NOMO-1 treated with DMSO at 0.1 percent for 48 hours (cell line): ENCODE data around the gene NPHP4.

ENCODE experiments used
- DNase-seq: peaks from one replicate; lab custom pipeline; 2025; ENCODE audit not compliant: unreplicated experiment; lab: John Stamatoyannopoulos, UW

NPHP4 gene

GRCh38 chr1:5951846-5952410, 40.3 kb downstream of the NPHP4 start:
- no peak for DNase-seq

GRCh38 chr1:5950994-5951785, 41.0 kb downstream of the NPHP4 start:
- no peak for DNase-seq

- no peak for DNase-seq
Measured at GRCh38 chr1:5950201-5950895, 41.9 kb downstream of the NPHP4 start.

- no peak for DNase-seq
Measured at GRCh38 chr1:5949761-5950100, 42.5 kb downstream of the NPHP4 start.

- no peak for DNase-seq
Measured at GRCh38 chr1:5949085-5949760, 43.0 kb downstream of the NPHP4 start.

GRCh38 chr1:5948681-5949005, 43.6 kb downstream of the NPHP4 start:
- no peak for DNase-seq

GRCh38 chr1:5947978-5948680, 44.1 kb downstream of the NPHP4 start:
- no peak for DNase-seq

GRCh38 chr1:5947071-5947821, 45.0 kb downstream of the NPHP4 start:
- no peak for DNase-seq

- no peak for DNase-seq
Measured at GRCh38 chr1:5945445-5945844, 46.8 kb downstream of the NPHP4 start.

- no peak for DNase-seq
Measured at GRCh38 chr1:5944843-5945167, 47.4 kb downstream of the NPHP4 start.

- no peak for DNase-seq
Measured at GRCh38 chr1:5944154-5944842, 47.9 kb downstream of the NPHP4 start.

- no peak for DNase-seq
Measured at GRCh38 chr1:5943343-5944124, 48.7 kb downstream of the NPHP4 start.

- no peak for DNase-seq
Measured at GRCh38 chr1:5941671-5942070, 50.6 kb downstream of the NPHP4 start.

GRCh38 chr1:5940723-5941407, 51.4 kb downstream of the NPHP4 start:
- DNase-seq, result no peak

GRCh38 chr1:5939271-5940170, 52.7 kb downstream of the NPHP4 start:
- peak; percentile 26 for DNase-seq

GRCh38 chr1:5938101-5938646, 54.1 kb downstream of the NPHP4 start:
- no peak for DNase-seq

GRCh38 chr1:5937373-5937857, 54.8 kb downstream of the NPHP4 start:
- no peak for DNase-seq
